ENCODE data around the gene UACA. TPM values are rescaled to one million over a fixed set of nuclear protein-coding genes. Genes with fewer than 3 reads are reported as not detected.

UACA gene
- total and polyA plus RNA-seq, 2 donors (not counting 3 experiments of a cell fraction or from before 2014, with no cell fraction given), result 167 to 292 TPM

- ChIA-PET CTCF (interaction anchor here (0.9 to 4.7 kb wide), 10 partner anchors 9 to 134 kb away, joined by 3 to 73 read pairs (median 8); no protein-coding TSS in a partner anchor), POLR2A (interaction anchor here (0.7 to 1.4 kb wide), 3 partner anchors 12 to 97 kb away, joined by 3 to 6 read pairs (median 4); no protein-coding TSS in a partner anchor)
- TF ChIP-seq CTCF (IDR thresholded peaks at IDR 0.05; ENCODE audit: extremely low read depth in 1 of 2, insufficient read depth in 1 of 2, low read depth in 1 of 2, low read length in 2 of 2), result no peak
- TF ChIP-seq MAX (IDR thresholded peaks at IDR 0.05; ENCODE audit: insufficient read depth, insufficient read length), result no peak
- no peak for TF ChIP-seq MYC (IDR thresholded peaks at IDR 0.05; ENCODE audit: low read depth, low read length)
- no peak for TF ChIP-seq EZH2 (IDR thresholded peaks at IDR 0.05; ENCODE audit: borderline replicate concordance, low read depth, low read length, severe bottlenecking)
- peak; percentile 30 for TF ChIP-seq POLR2AphosphoS5 (IDR thresholded peaks at IDR 0.05; ENCODE audit: insufficient read depth, low read depth, low read length)
- TF ChIP-seq POLR2A (IDR thresholded peaks at IDR 0.05; ENCODE audit: low read depth, low read length), result peak; percentile 30
- peak; percentile 9 for TF ChIP-seq FOS (IDR thresholded peaks at IDR 0.05; ENCODE audit: borderline replicate concordance, insufficient read depth, low read length)
- TF ChIP-seq JUN (IDR thresholded peaks at IDR 0.05; ENCODE audit: borderline replicate concordance, insufficient read depth, insufficient read length, low read depth), result peak; percentile 30
- no peak for TF ChIP-seq GATA2 (IDR thresholded peaks at IDR 0.05; ENCODE audit: insufficient read depth, insufficient read length, low read depth, low read length)
- DNase-seq (ENCODE audit: low read depth, low spot score) (peak; percentile 78), FAIRE-seq (peak; percentile 70)
- no peaks in the 10 kb centered on the region for H3K9me3 ChIP-seq (replicated peaks; ENCODE audit: control insufficient read depth, insufficient read depth, low read length)
- no peaks in the 10 kb centered on the region for H4K20me1 ChIP-seq (replicated peaks; ENCODE audit: control insufficient read depth, extremely low read depth, insufficient read depth, low read length)
- no peaks in the 10 kb centered on the region for H3K27me3 ChIP-seq (ENCODE audit: control insufficient read depth in 2 of 2, insufficient read depth in 2 of 2, low read length in 2 of 2)
- H3K4me2 ChIP-seq (ENCODE audit: insufficient read depth, low read length), result peak overlapping the region; percentile 97
- H3K9me1 ChIP-seq (replicated peaks; ENCODE audit: control insufficient read depth, extremely low read depth, insufficient read depth, low read length), result no peaks in the 10 kb centered on the region
- intact Hi-C loops (cut with micrococcal nuclease), result loop anchor here (2.0 to 10.0 kb wide), 5 partner anchors 60 to 672 kb away; partner anchors contain the start of gene UACA
- no TSS peak for BruUV-seq (replicated peaks)
- peak overlapping the region; percentile 95 for H3K9ac ChIP-seq (replicated peaks; ENCODE audit: extremely low read depth, insufficient read depth, low read length)
- peaks cover 43% of the 10 kb centered on the region for H3K4me1 ChIP-seq (ENCODE audit: control insufficient read depth, extremely low read depth, insufficient read depth, low read length)
- no peaks in the 10 kb centered on the region for H3K36me3 ChIP-seq (ENCODE audit: control insufficient read depth in 2 of 2, extremely low read depth in 1 of 2, insufficient read depth in 2 of 2, low read length in 2 of 2)
- no peak overlapping the region for H2AFZ ChIP-seq (ENCODE audit: low read depth, low read length)
- H3K27ac ChIP-seq (ENCODE audit: insufficient read depth, low read depth, low read length), result peak overlapping the region; percentile 94
- H3K4me3 ChIP-seq (replicated peaks in 1 of 3; ENCODE audit: insufficient read depth in 1 of 3, low read depth in 1 of 3, low read length in 3 of 3), result peak overlapping the region in 1 of 3 experiments; percentile 96
- peaks cover 69% of the 10 kb centered on the region for H3K79me2 ChIP-seq (ENCODE audit: control insufficient read depth, insufficient read depth, low read length)
- dilution Hi-C loops (cut with MboI; ENCODE audit: extremely low pct_ligation_motif_present, low sequenced_read_pairs), result no loop called here
These were observed 60.1 kb downstream of the UACA start for GRCh38 chr15:70703096-70703878.
